IMR-90 (cell line): Measurements from ENCODE around the gene SYMPK. TPM values are rescaled to one million over a fixed set of nuclear protein-coding genes. Genes with fewer than 3 reads are reported as not detected.
A peak's percentile ranks its signal among the peaks of the same experiment; 100 is the strongest.

Experiments used
- ATAC-seq: fragments of 200-7000 bp; cut with Tn5 transposase; 2 replicates; pipeline ENCODE4 v1.9.1; 2020; ENCODE audit warnings: low read depth, mild to moderate bottlenecking, moderate library complexity
- BruUV-seq: library from RNA; stranded (reverse); fragments of 400-500 nt; replicated peaks from 2 replicates; lab custom pipeline; 2021; lab: Mats Ljungman, UMichigan
- CTCF ChIA-PET: fragments of 300-600 bp; formaldehyde crosslinking; extraction: SDS; loops from one replicate; lab custom pipeline; 2021; ENCODE audit warnings: antibody characterized with exemption; lab: Yijun Ruan, JAX
- POLR2A ChIA-PET: fragments of 300-600 bp; sonication (Branson Sonifier 250); formaldehyde crosslinking; loops from one replicate; lab custom pipeline; 2022; ENCODE audit warnings: antibody characterized with exemption; ENCODE audit not compliant: unreplicated experiment; lab: Charles Lee
- DNase-seq: peaks from one replicate; pipeline ENCODE4 v3.0.0; 2013
- H2AFZ ChIP-seq: replicated peaks from 2 replicates; pipeline ENCODE3; 2013; ENCODE audit warnings: low read length, mild to moderate bottlenecking; ENCODE audit not compliant: poor library complexity
- H2AK5ac ChIP-seq: 2 replicates; pipeline ENCODE4 v1.6.1; 2013; ENCODE audit warnings: low read depth, low read length, inconsistent platforms
- H2AK9ac ChIP-seq: replicated peaks from 2 replicates; pipeline ENCODE3; 2013; ENCODE audit warnings: mild to moderate bottlenecking, low read depth, low read length, moderate library complexity; ENCODE audit not compliant: poor library complexity
- H2BK120ac ChIP-seq: 2 replicates; pipeline ENCODE4 v1.6.1; 2013; ENCODE audit warnings: low read depth, low read length, inconsistent platforms
- H2BK15ac ChIP-seq: 3 replicates; pipeline ENCODE4 v1.6.1; 2013; ENCODE audit warnings: low read depth, low read length, inconsistent platforms
- H2BK20ac ChIP-seq: 2 replicates; pipeline ENCODE4 v1.6.1; 2013; ENCODE audit warnings: low read depth, mild to moderate bottlenecking, inconsistent platforms, low read length, moderate library complexity
- H2BK5ac ChIP-seq: 2 replicates; pipeline ENCODE4 v1.6.1; 2013; ENCODE audit warnings: mild to moderate bottlenecking, low read depth, low read length, inconsistent platforms; ENCODE audit not compliant: poor library complexity, severe bottlenecking
- H3K14ac ChIP-seq: replicated peaks from 2 replicates; pipeline ENCODE4 v1.6.1; 2013; ENCODE audit warnings: low read depth, low read length, inconsistent platforms
- H3K18ac ChIP-seq: 2 replicates; pipeline ENCODE4 v1.6.1; 2013; ENCODE audit warnings: low read depth, low read length, control low read depth
- H3K23ac ChIP-seq: 2 replicates; pipeline ENCODE4 v1.6.1; 2013; ENCODE audit warnings: low read depth, low read length, inconsistent platforms
- H3K27ac ChIP-seq: 2 replicates; pipeline ENCODE4 v1.5.1; 2013; ENCODE audit warnings: mild to moderate bottlenecking, control low read depth, low read length; ENCODE audit not compliant: insufficient read depth
- H3K27me3 ChIP-seq: 2 replicates; pipeline ENCODE4 v1.6.1; 2013; ENCODE audit warnings: low read length; ENCODE audit not compliant: control insufficient read depth, insufficient read depth
- H3K36me3 ChIP-seq: 2 replicates; pipeline ENCODE4 v1.6.1; 2013; ENCODE audit warnings: low read length, mixed read lengths; ENCODE audit not compliant: control insufficient read depth, insufficient read depth
- H3K4ac ChIP-seq: 2 replicates; pipeline ENCODE4 v1.6.1; 2013; ENCODE audit warnings: low read depth, low read length, inconsistent platforms
- H3K4me1 ChIP-seq: 2 replicates; pipeline ENCODE4 v1.6.1; 2013; ENCODE audit warnings: low read length, mixed read lengths; ENCODE audit not compliant: control insufficient read depth, insufficient read depth
- H3K4me2 ChIP-seq: 2 replicates; pipeline ENCODE4 v1.6.1; 2013; ENCODE audit warnings: low read depth, mild to moderate bottlenecking, control low read depth, low read length, moderate library complexity
- H3K4me3 ChIP-seq: 2 replicates; pipeline ENCODE4 v1.5.1; 2013; ENCODE audit warnings: low read depth, mild to moderate bottlenecking, control low read depth, low read length, moderate library complexity; ENCODE audit not compliant: insufficient read depth
- H3K56ac ChIP-seq: 2 replicates; pipeline ENCODE4 v1.6.1; 2013; ENCODE audit warnings: low read length, inconsistent platforms; ENCODE audit not compliant: insufficient read depth; ENCODE audit errors: extremely low read depth
- H3K79me1 ChIP-seq, 2 experiments: 2 replicates each; pipeline ENCODE4 v1.6.1; 2013; ENCODE audit warnings: low read length in 2 of 2, inconsistent platforms in 1 of 2, low read depth in 1 of 2
- H3K9ac ChIP-seq: 2 replicates; pipeline ENCODE4 v1.6.1; 2013; ENCODE audit warnings: low read depth, low read length, control low read depth
- H3K9me1 ChIP-seq: 2 replicates; pipeline ENCODE4 v1.6.1; 2013; ENCODE audit warnings: low read length, inconsistent platforms; ENCODE audit not compliant: insufficient read depth
- H3K9me3 ChIP-seq: 2 replicates; pipeline ENCODE4 v1.6.1; 2013; ENCODE audit warnings: low read length; ENCODE audit not compliant: control insufficient read depth, insufficient read depth
- H4K20me1 ChIP-seq: 2 replicates; pipeline ENCODE4 v1.6.1; 2013; ENCODE audit warnings: low read length, inconsistent platforms; ENCODE audit not compliant: insufficient read depth
- H4K5ac ChIP-seq: 2 replicates; pipeline ENCODE4 v1.6.1; 2013; ENCODE audit warnings: mild to moderate bottlenecking, low read depth, low read length, control low read depth
- H4K8ac ChIP-seq, 2 experiments: 2 replicates each; pipeline ENCODE4 v1.6.1; 2013; ENCODE audit warnings: low read depth in 2 of 2, low read length in 2 of 2, control low read depth in 1 of 2, inconsistent platforms in 1 of 2
- H4K91ac ChIP-seq: 2 replicates; pipeline ENCODE4 v1.6.1; 2013; ENCODE audit warnings: low read depth, low read length, inconsistent platforms; ENCODE audit not compliant: insufficient read depth
- CHD1 ChIP-seq: IDR thresholded peaks from 2 replicates; pipeline ENCODE4 v1.6.1; 2012; ENCODE audit warnings: low read depth, low read length, improper control_type of control experiment
- MAFK ChIP-seq: IDR thresholded peaks from 2 replicates; pipeline ENCODE4 v1.6.1; 2012; ENCODE audit warnings: low read depth, low read length, improper control_type of control experiment
- MXI1 ChIP-seq: IDR thresholded peaks from 2 replicates; pipeline ENCODE4 v1.6.1; 2012; ENCODE audit warnings: low read depth, mild to moderate bottlenecking, low read length, moderate library complexity, borderline replicate concordance
- SMC3 ChIP-seq: fragments of 150-350 bp; IDR thresholded peaks from 2 replicates; pipeline ENCODE4 v1.6.1; 2016; ENCODE audit warnings: low read depth, mild to moderate bottlenecking, antibody characterized with exemption, low read length, moderate library complexity
- WGBS, 2 experiments: methylation state at CpG; one replicate each; pipeline versions ENCODE4 v1.1.5 to v1.1.7; 2013; ENCODE audit warnings: missing lambda C conversion rate in 2 of 2; ENCODE audit not compliant: insufficient read length in 1 of 2; ENCODE audit errors: extremely low coverage in 2 of 2; 5-methylcytosine and 5-hydroxymethylcytosine counted together
- dilution Hi-C: fragments of 300-500 bp; cut with HindIII; formaldehyde crosslinking; loops from one replicate; pipeline ENCODE4 v1.14.3; 2018; ENCODE audit warnings: low sequenced_read_pairs; ENCODE audit not compliant: unreplicated experiment
- in situ Hi-C: fragments of 300-500 bp; cut with MboI; formaldehyde crosslinking; loops from 3 replicates; pipeline ENCODE4 v1.14.3; 2019; ENCODE audit warnings: low sequenced_read_pairs, inconsistent platforms, mixed read lengths
- intact Hi-C: fragments of 100-400 bp; cut with micrococcal nuclease; formaldehyde crosslinking; loops from 2 replicates; pipeline ENCODE4 v1.10.0; 2022
- polyA plus RNA-seq, 3 experiments: library from polyadenylated mRNA; depleted of rRNA; stranded (reverse); fragments of >200 nt; gene quantifications; 2 replicates each; pipeline ENCODE4 v1.2.3, GENCODE V29; 2012; ENCODE audit warnings: low replicate concordance in 1 of 3
- total RNA-seq: library from RNA; depleted of rRNA; stranded (reverse); fragments of >200 nt; gene quantifications from 2 replicates; pipeline ENCODE4 v1.2.3, GENCODE V29; 2012

The SYMPK gene
- total and polyA plus RNA-seq, 2 of the 4 experiments (the other 2 are of a cell fraction), result 35.3 to 71.5 TPM

GRCh38 chr19:45791744-45792469 is 71.0 kb downstream of the SYMPK start:
- in situ Hi-C loops, result no loop called here
- WGBS, 2 experiments, result 11% methylated on average over 15 of the region's 31 CpGs; no CpG with 5 or more reads in 1 of the 2 experiments
- POLR2A ChIA-PET, result interaction anchor here (0.5 kb wide), 1 partner anchor 9 kb away, joined by 8 read pairs; the partner anchor contains the start of gene DMPK

More at GRCh38 chr19:45791744-45792469, 71.0 kb downstream of the SYMPK start:
- Histone ChIP-seq H2AK9ac (peak overlapping the region; percentile 95), H3K9ac (peak overlapping the region; percentile 90), H2AFZ (peak overlapping the region; percentile 94), H2BK5ac (peak overlapping the region; percentile 77), H3K9me3 (no peaks in the 10 kb centered on the region), H3K56ac (peak overlapping the region; percentile 83), H3K14ac (peak overlapping the region; percentile 94), H4K20me1 (peaks cover 4% of the 10 kb centered on the region; the same call in 1 of the 2 replicates), H2BK120ac (peak overlapping the region; percentile 36; the same call in 1 of the 2 replicates), H3K79me1 (peaks cover 13 to 48% of the 10 kb centered on the region in 2 experiments), H3K18ac (no peak overlapping the region), H4K5ac (peak overlapping the region; percentile 6; the same call in 1 of the 2 replicates), H4K8ac (peak overlapping the region; percentile 50 to 84; a peak in 2 of 4 replicates), H3K4me2 (peak overlapping the region; percentile 98), H3K4me1 (peaks cover 6% of the 10 kb centered on the region), H3K23ac (peak overlapping the region; percentile 90), H2BK20ac (no peak overlapping the region), H4K91ac (peak overlapping the region; percentile 70), H3K4me3 (peak overlapping the region; percentile 82), H3K27me3 (no peaks in the 10 kb centered on the region), H2BK15ac (no peak overlapping the region), H3K36me3 (peaks cover 28% of the 10 kb centered on the region), H3K4ac (peak overlapping the region; percentile 86), H2AK5ac (peak overlapping the region; percentile 98), H3K9me1 (peaks cover 5% of the 10 kb centered on the region), H3K27ac (peak overlapping the region; percentile 84)
- dilution Hi-C loops (no loop called here), intact Hi-C loops (no loop called here)
- CTCF ChIA-PET, result interaction anchor here (0.6 kb wide), 1 partner anchor 21 kb away, joined by 4 read pairs; no protein-coding TSS in a partner anchor
- BruUV-seq, result no TSS peak
- DNase-seq (no peak), ATAC-seq (peak; percentile 48; the same call in 1 of the 2 replicates)
- TF ChIP-seq MAFK (no peak), MXI1 (peak; percentile 42; the same call in 1 of the 2 replicates), CHD1 (no peak), SMC3 (no peak)
